Sigmoid colon (tissue), 7 donors: ENCODE measurements around the gene NOS1AP. TPM values are rescaled to one million over a fixed set of nuclear protein-coding genes. Genes with fewer than 3 reads are reported as not detected.

Source experiments
- DNase-seq: peaks from one replicate; pipeline ENCODE4 v3.0.0-alpha.2; 2019
- H3K27ac ChIP-seq, 4 donors: fragments of 200-600 bp; sonication (generic); one replicate each; pipeline ENCODE4 v1.5.1; 2016 to 2019; ENCODE audit warnings: mild to moderate bottlenecking in 1 of 4
- H3K27me3 ChIP-seq, 3 donors: fragments of 200-600 bp; sonication (generic); one replicate each; pipeline ENCODE4 v1.5.1; 2019; ENCODE audit warnings: mild to moderate bottlenecking in 1 of 3
- H3K36me3 ChIP-seq, 4 donors: fragments of 200-600 bp; sonication (generic); one replicate each; pipeline ENCODE4 v1.5.1; 2016 to 2019
- H3K4me1 ChIP-seq, 4 donors: fragments of 200-600 bp; sonication (generic); one replicate each; pipeline ENCODE4 v1.5.1; 2017 to 2019
- H3K4me3 ChIP-seq, 4 donors: fragments of 200-600 bp; sonication (generic); one replicate each; pipeline ENCODE4 v1.5.1; 2017 to 2019; ENCODE audit warnings: mild to moderate bottlenecking in 2 of 4, moderate library complexity in 1 of 4
- H3K9me3 ChIP-seq, 4 donors: fragments of 200-600 bp in 3 of 4; sonication (generic) in 3 of 4; one replicate each; pipeline versions ENCODE4 v1.5.1 to v1.6.1; 2013 to 2019
- CTCF ChIP-seq, 4 experiments: fragments of 450-650 bp in 3 of 4; fragments of 200-600 bp in 1 of 4; IDR thresholded peaks; one replicate each; pipeline ENCODE4 v1.5.1; 2016 to 2019; ENCODE audit warnings: antibody characterized with exemption in 4 of 4, mild to moderate bottlenecking in 3 of 4, moderate library complexity in 2 of 4
- EP300 ChIP-seq, 4 donors: sonication (generic); formaldehyde crosslinking; IDR thresholded peaks; one replicate each; pipeline ENCODE4 v1.6.1; 2017; ENCODE audit warnings: antibody characterized with exemption in 4 of 4
- POLR2A ChIP-seq, 2 donors: fragments of 450-650 bp; IDR thresholded peaks; one replicate each; pipeline ENCODE4 v1.6.1; 2016; ENCODE audit warnings: antibody characterized with exemption in 2 of 2, mild to moderate bottlenecking in 2 of 2, moderate library complexity in 2 of 2
- POLR2AphosphoS5 ChIP-seq, 4 donors: sonication (generic); formaldehyde crosslinking; IDR thresholded peaks; one replicate each; pipeline ENCODE4 v1.6.1; 2017; ENCODE audit warnings: antibody characterized with exemption in 4 of 4
- WGBS, 2 donors: extraction: QIAGEN DNeasy Blood & Tissue Kit; methylation state at CpG; one replicate each; pipeline ENCODE4 v1.1.7; 2013; 5-methylcytosine and 5-hydroxymethylcytosine counted together
- intact Hi-C: fragments of 100-400 bp; cut with DNase I; formaldehyde crosslinking; loops from one replicate; pipeline ENCODE4 v1.15.1; 2023
- polyA plus RNA-seq, 3 donors: library from polyadenylated mRNA; stranded (reverse); fragments of 200-250 nt; gene quantifications; one replicate each; pipeline ENCODE4 v1.2.3, GENCODE V29; 2013
- total RNA-seq, 4 donors: library from RNA; depleted of rRNA; stranded (reverse); fragments of >200 nt; gene quantifications; one replicate each; pipeline ENCODE4 v1.1.0, GENCODE V29; 2016
- donor health status: healthy with polysubstance abuse.
- donor health status: Bipolar disorder and iron deficiency.
- donor health status: healthy.

The NOS1AP gene
- total and polyA plus RNA-seq, 7 donors = 1.2 to 11.9 (median 4.6) TPM

- 53 to 81% methylated on average over 4 of the region's 4 CpGs for WGBS, 2 donors
- H3K36me3 ChIP-seq = no peaks in the 10 kb centered on the region
- H3K27me3 ChIP-seq = no peaks in the 10 kb centered on the region
- H3K4me1 ChIP-seq = peaks cover 0 to 27% (median 21%) of the 10 kb centered on the region in 4 donors
- no peak for DNase-seq
- no peak overlapping the region for H3K4me3 ChIP-seq
- no peak for TF ChIP-seq POLR2A (IDR thresholded peaks at IDR 0.05)
- no peak for TF ChIP-seq CTCF (IDR thresholded peaks at IDR 0.05)
- intact Hi-C loops = no loop called here
- no peak overlapping the region for H3K27ac ChIP-seq
- no peaks in the 10 kb centered on the region for H3K9me3 ChIP-seq
Measured at GRCh38 chr1:162178432-162178831, 108.9 kb downstream of the NOS1AP start.

GRCh38 chr1:162179121-162179520 lies 109.6 kb downstream of the NOS1AP start:
- 10 to 49% methylated on average over 4 of the region's 4 CpGs for WGBS, 2 donors
- Histone ChIP-seq H3K4me1 (peaks cover 0 to 27% (median 21%) of the 10 kb centered on the region in 4 donors), H3K27me3 (no peaks in the 10 kb centered on the region), H3K36me3 (no peaks in the 10 kb centered on the region), H3K9me3 (no peaks in the 10 kb centered on the region), H3K27ac (no peak overlapping the region), H3K4me3 (no peak overlapping the region)
- no peak for DNase-seq
- TF ChIP-seq POLR2AphosphoS5 (IDR thresholded peaks at IDR 0.05) (no peak), POLR2A (IDR thresholded peaks at IDR 0.05) (no peak), EP300 (IDR thresholded peaks at IDR 0.05) (no peak), CTCF (IDR thresholded peaks at IDR 0.05) (no peak)
- intact Hi-C loops = no loop called here

- TF ChIP-seq EP300 (IDR thresholded peaks at IDR 0.05) (no peak), POLR2AphosphoS5 (IDR thresholded peaks at IDR 0.05) (no peak)
- Histone ChIP-seq H3K4me3 (no peak overlapping the region), H3K27ac (no peak overlapping the region), H3K27me3 (no peaks in the 10 kb centered on the region), H3K9me3 (no peaks in the 10 kb centered on the region), H3K36me3 (no peaks in the 10 kb centered on the region), H3K4me1 (peaks cover 0 to 16% (median 11%) of the 10 kb centered on the region in 4 donors)
- DNase-seq = no peak
- intact Hi-C loops = no loop called here
Measured at GRCh38 chr1:162180813-162181212, 111.3 kb downstream of the NOS1AP start.

- Histone ChIP-seq H3K27me3 (no peaks in the 10 kb centered on the region), H3K27ac (no peak overlapping the region), H3K9me3 (no peaks in the 10 kb centered on the region), H3K4me3 (no peak overlapping the region), H3K36me3 (no peaks in the 10 kb centered on the region), H3K4me1 (peaks cover 0 to 13% (median 10%) of the 10 kb centered on the region in 4 donors)
- no peak for TF ChIP-seq CTCF (IDR thresholded peaks at IDR 0.05)
- TF ChIP-seq EP300 (IDR thresholded peaks at IDR 0.05) = no peak
- no peak for TF ChIP-seq POLR2A (IDR thresholded peaks at IDR 0.05)
- TF ChIP-seq POLR2AphosphoS5 (IDR thresholded peaks at IDR 0.05) = no peak
- no peak for DNase-seq
- intact Hi-C loops = no loop called here
- WGBS, 2 donors = 66 to 78% methylated on average over 4 of the region's 4 CpGs
Measured at GRCh38 chr1:162182090-162182489, 112.6 kb downstream of the NOS1AP start.

- 81 to 85% methylated on average over 4 of the region's 4 CpGs for WGBS, 2 donors
- H3K4me1 ChIP-seq = peaks cover 0 to 11% (median 10%) of the 10 kb centered on the region in 4 donors
- intact Hi-C loops = no loop called here
- no peak for DNase-seq
- no peaks in the 10 kb centered on the region for H3K27me3 ChIP-seq
- no peak for TF ChIP-seq CTCF (IDR thresholded peaks at IDR 0.05)
- no peak for TF ChIP-seq EP300 (IDR thresholded peaks at IDR 0.05)
- TF ChIP-seq POLR2A (IDR thresholded peaks at IDR 0.05) = no peak
- TF ChIP-seq POLR2AphosphoS5 (IDR thresholded peaks at IDR 0.05) = no peak
- H3K4me3 ChIP-seq = no peak overlapping the region
- H3K9me3 ChIP-seq = no peaks in the 10 kb centered on the region
- H3K27ac ChIP-seq = no peak overlapping the region
- no peaks in the 10 kb centered on the region for H3K36me3 ChIP-seq
Measured at GRCh38 chr1:162185314-162186025, 116.0 kb downstream of the NOS1AP start.
